Measurements from ENCODE around the gene JAK1. TPM values are rescaled to one million over a fixed set of nuclear protein-coding genes. Genes with fewer than 3 reads are reported as not detected.

The JAK1 gene
- total and polyA plus RNA-seq, 9 of the 15 experiments (the other 6 are each of a cell fraction or from before 2014, with no cell fraction given): 9.7 to 44.1 (median 42.5) TPM

- H3K4me3 ChIP-seq: no peak overlapping the region
- peaks cover 0 to 17% of the 10 kb centered on the region in 2 experiments; a peak in 3 of 5 replicates for H3K4me1 ChIP-seq (replicated peaks in 1 of 2; ENCODE audit: control insufficient read depth in 2 of 2, insufficient read depth in 2 of 2, low read length in 2 of 2)
- in situ Hi-C loops (cut with MboI): no loop called here
- H3K27me3 ChIP-seq (ENCODE audit: control insufficient read depth in 2 of 2, insufficient read depth in 2 of 2, low read length in 2 of 2): no peaks in the 10 kb centered on the region
- CTCF ChIA-PET (ENCODE audit: low intra/inter-chr PET ratio): no interaction called here
- intact Hi-C loops (cut with micrococcal nuclease): no loop called here
- H3K9me1 ChIP-seq (ENCODE audit: control insufficient read depth, insufficient read depth, low read length): no peaks in the 10 kb centered on the region
- POLR2A ChIA-PET: interaction anchor here (0.6 kb wide), 1 partner anchor 23 kb away, joined by 3 read pairs; no protein-coding TSS in a partner anchor
- peaks cover 6% of the 10 kb centered on the region; the same call in 1 of the 2 replicates for H4K20me1 ChIP-seq (replicated peaks; ENCODE audit: control insufficient read depth, insufficient read depth, low read length)
- no peak overlapping the region for H3K9ac ChIP-seq (ENCODE audit: insufficient read depth in 1 of 2, low read depth in 2 of 2, low read length in 2 of 2)
- ATAC-seq: no peak
- H3K79me2 ChIP-seq (ENCODE audit: control insufficient read depth, insufficient read depth, low read length): peaks cover 47% of the 10 kb centered on the region
- no peak for TF ChIP-seq TBL1XR1 (IDR thresholded peaks at IDR 0.05; ENCODE audit: low read length in 2 of 2)
- TF ChIP-seq SNRNP70 (optimal IDR thresholded peaks at IDR 0.05; ENCODE audit: low read depth, low read length): no peak
- no peak for TF ChIP-seq ZNF277 (CRISPR knock-in tag; IDR thresholded peaks at IDR 0.05; ENCODE audit: borderline replicate concordance)
- TF ChIP-seq DNMT1 (IDR thresholded peaks at IDR 0.05): no peak
- TF ChIP-seq IRF1 (CRISPR knock-in tag; IDR thresholded peaks at IDR 0.05; ENCODE audit: borderline replicate concordance): no peak
- TF ChIP-seq TAF7 (tag; IDR thresholded peaks at IDR 0.05): no peak
- no peak for TF ChIP-seq CREBBP (IDR thresholded peaks at IDR 0.05; ENCODE audit: low read depth, low read length)
- TF ChIP-seq FOS (IDR thresholded peaks at IDR 0.05; ENCODE audit: extremely low read depth, insufficient read length): no peak
- no peak for TF ChIP-seq ELK3 (CRISPR knock-in tag; IDR thresholded peaks at IDR 0.05)
- TF ChIP-seq ATF7 (IDR thresholded peaks at IDR 0.05): no peak
- no peak for TF ChIP-seq ZKSCAN8 (CRISPR knock-in tag; IDR thresholded peaks at IDR 0.05)
- no peak for TF ChIP-seq ZNF174 (CRISPR knock-in tag; IDR thresholded peaks at IDR 0.05)
- no peak for TF ChIP-seq ZNF311 (CRISPR knock-in tag; IDR thresholded peaks at IDR 0.05)
- TF ChIP-seq POLR3G (IDR thresholded peaks at IDR 0.05; ENCODE audit: extremely low read depth, insufficient read length, insufficient replicate concordance): no peak
- TF ChIP-seq ELK1 (CRISPR knock-in tag; IDR thresholded peaks at IDR 0.05): no peak
- TF ChIP-seq ZBTB49 (CRISPR knock-in tag; IDR thresholded peaks at IDR 0.05; ENCODE audit: borderline replicate concordance): no peak
- no peak for FAIRE-seq
- no peaks in the 10 kb centered on the region for H3K36me3 ChIP-seq (ENCODE audit: control insufficient read depth, insufficient read depth, low read length)
- H2AFZ ChIP-seq (ENCODE audit: low read depth, low read length): no peak overlapping the region
- no peaks in the 10 kb centered on the region for H3K9me3 ChIP-seq (replicated peaks; ENCODE audit: control insufficient read depth, insufficient read depth, low read depth, low read length)
- no peak for DNase-seq (ENCODE audit: extremely low read depth in 1 of 4, low spot score in 3 of 4)
- no TSS peak for BruUV-seq (replicated peaks)
- H3K4me2 ChIP-seq (ENCODE audit: insufficient read depth, low read length): no peak overlapping the region
- 58% methylated on average over 2 of the region's 2 CpGs for WGBS (ENCODE audit: insufficient coverage, low coverage, missing lambda C conversion rate)
- no peak overlapping the region for H3K27ac ChIP-seq (ENCODE audit: extremely low read depth, low read depth, low read length)
These were observed 40.8 kb downstream of the JAK1 start for GRCh38 chr1:64925594-64925993.

Data from K562 (cell line).